K562 (cell line): ENCODE results near the gene DNMT1.

Source experiments
- ZNF140 ChIP-seq: fragments of 250-450 bp; sonication (Bioruptor Pico); IDR thresholded peaks from 2 replicates; pipeline ENCODE4 v1.8.0; 2021; ENCODE audit warnings: moderate library complexity, mild to moderate bottlenecking, inconsistent platforms
- TF ChIP-seq, protein P1 (sequence below): sonication (generic); formaldehyde crosslinking; IDR thresholded peaks from 2 replicates; pipeline ENCODE4 v1.8.1; 2022; ENCODE audit warnings: missing genetic modification reagents

DNA sequence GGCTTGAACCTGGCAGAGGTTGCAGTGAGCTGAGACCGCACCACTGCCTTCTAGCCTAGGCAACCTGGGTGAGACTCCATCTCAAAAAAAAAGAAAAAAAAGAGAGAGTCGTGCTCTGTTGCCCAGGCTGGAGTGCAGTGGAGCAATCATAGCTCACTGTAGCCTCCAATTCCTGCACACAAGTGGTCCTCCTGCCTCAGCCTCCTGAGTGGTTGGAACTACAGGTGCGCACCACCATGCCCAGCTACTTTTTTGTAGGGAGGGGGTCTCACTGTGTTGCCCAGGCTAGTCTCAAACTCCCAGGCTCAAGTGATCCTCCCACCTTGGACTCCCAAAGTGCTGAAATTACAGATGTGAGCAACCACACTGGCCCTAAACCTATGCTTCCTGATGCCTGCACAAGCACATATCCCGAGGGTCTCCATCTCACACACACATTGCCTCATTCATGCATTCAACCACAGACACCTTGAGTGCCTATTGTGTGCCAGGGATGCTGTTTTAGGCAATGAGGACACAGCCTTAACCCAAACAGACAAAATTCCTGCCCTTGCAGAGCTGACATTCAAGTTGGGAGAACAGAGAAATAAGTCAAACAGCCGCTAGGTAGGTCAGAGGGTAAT, 94.5 kb downstream of the DNMT1 start:
- TF ChIP-seq ZNF140 (CRISPR knock-in tag) = no peak
- TF ChIP-seq, protein P1, sequence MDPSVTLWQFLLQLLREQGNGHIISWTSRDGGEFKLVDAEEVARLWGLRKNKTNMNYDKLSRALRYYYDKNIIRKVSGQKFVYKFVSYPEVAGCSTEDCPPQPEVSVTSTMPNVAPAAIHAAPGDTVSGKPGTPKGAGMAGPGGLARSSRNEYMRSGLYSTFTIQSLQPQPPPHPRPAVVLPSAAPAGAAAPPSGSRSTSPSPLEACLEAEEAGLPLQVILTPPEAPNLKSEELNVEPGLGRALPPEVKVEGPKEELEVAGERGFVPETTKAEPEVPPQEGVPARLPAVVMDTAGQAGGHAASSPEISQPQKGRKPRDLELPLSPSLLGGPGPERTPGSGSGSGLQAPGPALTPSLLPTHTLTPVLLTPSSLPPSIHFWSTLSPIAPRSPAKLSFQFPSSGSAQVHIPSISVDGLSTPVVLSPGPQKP = no peak
